Measurements from ENCODE around the gene C3AR1. TPM values are rescaled to one million over a fixed set of nuclear protein-coding genes. Genes with fewer than 3 reads are reported as not detected.

C3AR1 gene
- total RNA-seq, 1 experiment from 2014 or later: 0.09 TPM

DNA sequence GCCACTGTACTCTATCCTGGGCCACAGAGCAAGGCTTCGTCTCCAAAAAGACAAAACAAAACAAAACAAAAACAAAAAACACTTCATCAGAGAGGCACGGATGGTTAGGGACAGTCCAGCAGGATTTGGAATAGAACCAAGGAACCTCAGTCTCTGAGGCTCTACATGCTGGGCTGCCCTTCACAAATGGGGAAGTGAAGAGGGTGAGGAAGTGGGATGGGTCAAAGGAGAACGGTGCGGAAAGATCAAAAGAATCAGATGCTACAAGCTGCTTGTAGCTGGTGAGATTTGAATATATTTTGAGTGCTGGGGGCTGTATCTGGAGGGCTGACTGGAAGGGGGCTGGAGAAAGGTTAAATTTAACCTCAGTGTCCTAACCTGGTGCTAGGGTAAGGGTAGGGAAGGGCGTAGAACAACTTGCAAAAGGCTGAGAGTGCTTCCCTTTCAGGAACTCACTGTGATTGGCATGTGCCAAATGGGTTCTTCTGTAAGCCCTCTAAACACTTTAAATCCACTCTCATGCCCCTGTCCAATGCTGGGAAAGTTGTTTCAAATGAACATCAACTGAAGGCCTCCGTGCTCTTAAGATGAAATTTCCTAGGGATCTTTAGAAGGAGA, 29.0 kb downstream of the C3AR1 start:
- Mint-ChIP-seq H3K4me3 (no peak overlapping the region), H3K27ac (no peak overlapping the region; the same call in 1 of the 2 replicates), H3K36me3 (peaks cover 8% of the 10 kb centered on the region), H3K27me3 (ENCODE audit: low read depth) (no peaks in the 10 kb centered on the region), H3K4me1 (peaks cover 62% of the 10 kb centered on the region), H3K9me3 (no peaks in the 10 kb centered on the region)
- TF ChIP-seq, protein P1, sequence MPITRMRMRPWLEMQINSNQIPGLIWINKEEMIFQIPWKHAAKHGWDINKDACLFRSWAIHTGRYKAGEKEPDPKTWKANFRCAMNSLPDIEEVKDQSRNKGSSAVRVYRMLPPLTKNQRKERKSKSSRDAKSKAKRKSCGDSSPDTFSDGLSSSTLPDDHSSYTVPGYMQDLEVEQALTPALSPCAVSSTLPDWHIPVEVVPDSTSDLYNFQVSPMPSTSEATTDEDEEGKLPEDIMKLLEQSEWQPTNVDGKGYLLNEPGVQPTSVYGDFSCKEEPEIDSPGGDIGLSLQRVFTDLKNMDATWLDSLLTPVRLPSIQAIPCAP (CRISPR knock-in tag; IDR thresholded peaks at IDR 0.05): no peak
- TF ChIP-seq ZNF138 (CRISPR knock-in tag; conservative IDR thresholded peaks at IDR 0.05) (no peak), SP1 (CRISPR knock-in tag; conservative IDR thresholded peaks at IDR 0.05) (no peak), ZNF219 (CRISPR knock-in tag; IDR thresholded peaks at IDR 0.05; ENCODE audit: borderline replicate concordance) (no peak), ZNF532 (CRISPR knock-in tag; IDR thresholded peaks at IDR 0.05; ENCODE audit: borderline replicate concordance) (no peak), KAT7 (CRISPR knock-in tag; IDR thresholded peaks at IDR 0.05; ENCODE audit: borderline replicate concordance) (no peak), ERG (CRISPR knock-in tag; IDR thresholded peaks at IDR 0.05) (no peak), FOXK1 (CRISPR knock-in tag; IDR thresholded peaks at IDR 0.05) (no peak), ESRRA (CRISPR knock-in tag; IDR thresholded peaks at IDR 0.05; ENCODE audit: borderline replicate concordance) (no peak), OVOL2 (CRISPR knock-in tag; IDR thresholded peaks at IDR 0.05; ENCODE audit: borderline replicate concordance) (no peak), EMX1 (CRISPR knock-in tag; IDR thresholded peaks at IDR 0.05) (no peak), MYBL2 (CRISPR knock-in tag; IDR thresholded peaks at IDR 0.05) (no peak), CBFB (CRISPR knock-in tag; IDR thresholded peaks at IDR 0.05; ENCODE audit: low read depth) (no peak), HMGA2 (CRISPR knock-in tag; IDR thresholded peaks at IDR 0.05) (no peak), JUN (CRISPR knock-in tag; IDR thresholded peaks at IDR 0.05) (no peak)
- TF ChIP-seq, protein P2, sequence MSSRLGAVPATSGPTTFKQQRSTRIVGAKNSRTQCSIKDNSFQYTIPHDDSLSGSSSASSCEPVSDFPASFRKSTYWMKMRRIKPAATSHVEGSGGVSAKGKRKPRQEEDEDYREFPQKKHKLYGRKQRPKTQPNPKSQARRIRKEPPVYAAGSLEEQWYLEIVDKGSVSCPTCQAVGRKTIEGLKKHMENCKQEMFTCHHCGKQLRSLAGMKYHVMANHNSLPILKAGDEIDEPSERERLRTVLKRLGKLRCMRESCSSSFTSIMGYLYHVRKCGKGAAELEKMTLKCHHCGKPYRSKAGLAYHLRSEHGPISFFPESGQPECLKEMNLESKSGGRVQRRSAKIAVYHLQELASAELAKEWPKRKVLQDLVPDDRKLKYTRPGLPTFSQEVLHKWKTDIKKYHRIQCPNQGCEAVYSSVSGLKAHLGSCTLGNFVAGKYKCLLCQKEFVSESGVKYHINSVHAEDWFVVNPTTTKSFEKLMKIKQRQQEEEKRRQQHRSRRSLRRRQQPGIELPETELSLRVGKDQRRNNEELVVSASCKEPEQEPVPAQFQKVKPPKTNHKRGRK (CRISPR knock-in tag; IDR thresholded peaks at IDR 0.05; ENCODE audit: borderline replicate concordance): no peak
- TF ChIP-seq, protein P3, sequence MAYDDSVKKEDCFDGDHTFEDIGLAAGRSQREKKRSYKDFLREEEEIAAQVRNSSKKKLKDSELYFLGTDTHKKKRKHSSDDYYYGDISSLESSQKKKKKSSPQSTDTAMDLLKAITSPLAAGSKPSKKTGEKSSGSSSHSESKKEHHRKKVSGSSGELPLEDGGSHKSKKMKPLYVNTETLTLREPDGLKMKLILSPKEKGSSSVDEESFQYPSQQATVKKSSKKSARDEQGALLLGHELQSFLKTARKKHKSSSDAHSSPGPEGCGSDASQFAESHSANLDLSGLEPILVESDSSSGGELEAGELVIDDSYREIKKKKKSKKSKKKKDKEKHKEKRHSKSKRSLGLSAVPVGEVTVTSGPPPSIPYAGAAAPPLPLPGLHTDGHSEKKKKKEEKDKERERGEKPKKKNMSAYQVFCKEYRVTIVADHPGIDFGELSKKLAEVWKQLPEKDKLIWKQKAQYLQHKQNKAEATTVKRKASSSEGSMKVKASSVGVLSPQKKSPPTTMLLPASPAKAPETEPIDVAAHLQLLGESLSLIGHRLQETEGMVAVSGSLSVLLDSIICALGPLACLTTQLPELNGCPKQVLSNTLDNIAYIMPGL (CRISPR knock-in tag; IDR thresholded peaks at IDR 0.05): no peak
- DNase-seq (ENCODE audit: low spot score) (no peak), ATAC-seq (no peak)
- POLR2A ChIA-PET: no interaction called here
- CTCF ChIA-PET: interaction anchor here (1.4 to 2.5 kb wide), 2 partner anchors 9 to 41 kb away, joined by 5 to 18 read pairs; no protein-coding TSS in a partner anchor
